Fibroblast of lung (primary cell): ENCODE results near the gene NDUFA11.

Source experiments
- CTCF ChIP-seq, 2 donors: IDR thresholded peaks in 1 of 2; conservative IDR thresholded peaks in 1 of 2; 1 replicate in 1 of 2; 2 replicates in 1 of 2; pipeline ENCODE4 v1.5.1; 2011 to 2012; ENCODE audit warnings: low read length in 2 of 2, control low read depth in 1 of 2, inconsistent platforms in 1 of 2, low read depth in 1 of 2, mild to moderate bottlenecking in 1 of 2
- EZH2 ChIP-seq: IDR thresholded peaks from 2 replicates; pipeline ENCODE4 v1.5.1; 2012; ENCODE audit warnings: low read length, control low read depth, mild to moderate bottlenecking; ENCODE audit errors: missing control alignments

- no peak for TF ChIP-seq CTCF (conservative IDR thresholded peaks at IDR 0.05 in 1 of 2, IDR thresholded peaks at IDR 0.05 in 1 of 2; ENCODE audit: low read depth in 1 of 2, low read length in 2 of 2)
- TF ChIP-seq EZH2, result no peak
Observed at GRCh38 chr19:5925830-5926427, 22.3 kb upstream of the NDUFA11 start.
